ENCODE measurements around the gene CST6. TPM values are rescaled to one million over a fixed set of nuclear protein-coding genes. Genes with fewer than 3 reads are reported as not detected.

CST6 gene
- total and polyA plus RNA-seq, 2 experiments from 2014 or later: 4.2 to 8.3 TPM

DNA sequence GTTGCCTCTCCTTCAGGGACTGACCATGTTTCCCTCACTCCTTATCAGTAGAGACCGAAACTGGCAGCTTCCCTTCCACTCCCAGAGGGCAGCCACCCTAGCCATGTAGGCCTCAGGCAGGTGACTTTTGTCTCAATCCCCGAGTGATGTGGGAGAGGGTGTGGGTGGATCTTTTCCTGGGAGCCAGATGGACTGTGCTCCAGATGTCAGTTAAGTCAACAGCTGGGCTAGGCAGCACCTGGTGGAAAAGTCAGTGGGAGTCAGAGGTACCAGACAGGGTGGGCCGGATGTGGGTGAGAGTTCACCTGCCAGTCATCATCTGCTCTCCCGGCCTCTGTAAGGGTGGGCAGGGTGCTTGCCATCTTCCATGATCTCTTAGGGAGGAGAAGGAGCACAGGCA is 7.6 kb upstream of the CST6 start (continued):
- TF ChIP-seq, protein P1, sequence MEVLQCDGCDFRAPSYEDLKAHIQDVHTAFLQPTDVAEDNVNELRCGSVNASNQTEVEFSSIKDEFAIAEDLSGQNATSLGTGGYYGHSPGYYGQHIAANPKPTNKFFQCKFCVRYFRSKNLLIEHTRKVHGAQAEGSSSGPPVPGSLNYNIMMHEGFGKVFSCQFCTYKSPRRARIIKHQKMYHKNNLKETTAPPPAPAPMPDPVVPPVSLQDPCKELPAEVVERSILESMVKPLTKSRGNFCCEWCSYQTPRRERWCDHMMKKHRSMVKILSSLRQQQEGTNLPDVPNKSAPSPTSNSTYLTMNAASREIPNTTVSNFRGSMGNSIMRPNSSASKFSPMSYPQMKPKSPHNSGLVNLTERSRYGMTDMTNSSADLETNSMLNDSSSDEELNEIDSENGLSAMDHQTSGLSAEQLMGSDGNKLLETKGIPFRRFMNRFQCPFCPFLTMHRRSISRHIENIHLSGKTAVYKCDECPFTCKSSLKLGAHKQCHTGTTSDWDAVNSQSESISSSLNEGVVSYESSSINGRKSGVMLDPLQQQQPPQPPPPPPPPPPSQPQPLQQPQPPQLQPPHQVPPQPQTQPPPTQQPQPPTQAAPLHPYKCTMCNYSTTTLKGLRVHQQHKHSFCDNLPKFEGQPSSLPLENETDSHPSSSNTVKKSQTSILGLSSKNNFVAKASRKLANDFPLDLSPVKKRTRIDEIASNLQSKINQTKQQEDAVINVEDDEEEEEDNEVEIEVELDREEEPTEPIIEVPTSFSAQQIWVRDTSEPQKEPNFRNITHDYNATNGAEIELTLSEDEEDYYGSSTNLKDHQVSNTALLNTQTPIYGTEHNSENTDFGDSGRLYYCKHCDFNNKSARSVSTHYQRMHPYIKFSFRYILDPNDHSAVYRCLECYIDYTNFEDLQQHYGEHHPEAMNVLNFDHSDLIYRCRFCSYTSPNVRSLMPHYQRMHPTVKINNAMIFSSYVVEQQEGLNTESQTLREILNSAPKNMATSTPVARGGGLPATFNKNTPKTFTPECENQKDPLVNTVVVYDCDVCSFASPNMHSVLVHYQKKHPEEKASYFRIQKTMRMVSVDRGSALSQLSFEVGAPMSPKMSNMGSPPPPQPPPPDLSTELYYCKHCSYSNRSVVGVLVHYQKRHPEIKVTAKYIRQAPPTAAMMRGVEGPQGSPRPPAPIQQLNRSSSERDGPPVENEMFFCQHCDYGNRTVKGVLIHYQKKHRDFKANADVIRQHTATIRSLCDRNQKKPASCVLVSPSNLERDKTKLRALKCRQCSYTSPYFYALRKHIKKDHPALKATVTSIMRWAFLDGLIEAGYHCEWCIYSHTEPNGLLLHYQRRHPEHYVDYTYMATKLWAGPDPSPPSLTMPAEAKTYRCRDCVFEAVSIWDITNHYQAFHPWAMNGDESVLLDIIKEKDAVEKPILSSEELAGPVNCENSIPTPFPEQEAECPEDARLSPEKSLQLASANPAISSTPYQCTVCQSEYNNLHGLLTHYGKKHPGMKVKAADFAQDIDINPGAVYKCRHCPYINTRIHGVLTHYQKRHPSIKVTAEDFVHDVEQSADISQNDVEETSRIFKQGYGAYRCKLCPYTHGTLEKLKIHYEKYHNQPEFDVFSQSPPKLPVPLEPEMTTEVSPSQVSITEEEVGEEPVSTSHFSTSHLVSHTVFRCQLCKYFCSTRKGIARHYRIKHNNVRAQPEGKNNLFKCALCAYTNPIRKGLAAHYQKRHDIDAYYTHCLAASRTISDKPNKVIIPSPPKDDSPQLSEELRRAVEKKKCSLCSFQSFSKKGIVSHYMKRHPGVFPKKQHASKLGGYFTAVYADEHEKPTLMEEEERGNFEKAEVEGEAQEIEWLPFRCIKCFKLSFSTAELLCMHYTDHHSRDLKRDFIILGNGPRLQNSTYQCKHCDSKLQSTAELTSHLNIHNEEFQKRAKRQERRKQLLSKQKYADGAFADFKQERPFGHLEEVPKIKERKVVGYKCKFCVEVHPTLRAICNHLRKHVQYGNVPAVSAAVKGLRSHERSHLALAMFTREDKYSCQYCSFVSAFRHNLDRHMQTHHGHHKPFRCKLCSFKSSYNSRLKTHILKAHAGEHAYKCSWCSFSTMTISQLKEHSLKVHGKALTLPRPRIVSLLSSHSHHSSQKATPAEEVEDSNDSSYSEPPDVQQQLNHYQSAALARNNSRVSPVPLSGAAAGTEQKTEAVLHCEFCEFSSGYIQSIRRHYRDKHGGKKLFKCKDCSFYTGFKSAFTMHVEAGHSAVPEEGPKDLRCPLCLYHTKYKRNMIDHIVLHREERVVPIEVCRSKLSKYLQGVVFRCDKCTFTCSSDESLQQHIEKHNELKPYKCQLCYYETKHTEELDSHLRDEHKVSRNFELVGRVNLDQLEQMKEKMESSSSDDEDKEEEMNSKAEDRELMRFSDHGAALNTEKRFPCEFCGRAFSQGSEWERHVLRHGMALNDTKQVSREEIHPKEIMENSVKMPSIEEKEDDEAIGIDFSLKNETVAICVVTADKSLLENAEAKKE (CRISPR knock-in tag; IDR thresholded peaks at IDR 0.05): no peak
- TF ChIP-seq, protein P2, sequence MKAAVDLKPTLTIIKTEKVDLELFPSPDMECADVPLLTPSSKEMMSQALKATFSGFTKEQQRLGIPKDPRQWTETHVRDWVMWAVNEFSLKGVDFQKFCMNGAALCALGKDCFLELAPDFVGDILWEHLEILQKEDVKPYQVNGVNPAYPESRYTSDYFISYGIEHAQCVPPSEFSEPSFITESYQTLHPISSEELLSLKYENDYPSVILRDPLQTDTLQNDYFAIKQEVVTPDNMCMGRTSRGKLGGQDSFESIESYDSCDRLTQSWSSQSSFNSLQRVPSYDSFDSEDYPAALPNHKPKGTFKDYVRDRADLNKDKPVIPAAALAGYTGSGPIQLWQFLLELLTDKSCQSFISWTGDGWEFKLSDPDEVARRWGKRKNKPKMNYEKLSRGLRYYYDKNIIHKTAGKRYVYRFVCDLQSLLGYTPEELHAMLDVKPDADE (IDR thresholded peaks at IDR 0.05): no peak
- TF ChIP-seq, protein P3, sequence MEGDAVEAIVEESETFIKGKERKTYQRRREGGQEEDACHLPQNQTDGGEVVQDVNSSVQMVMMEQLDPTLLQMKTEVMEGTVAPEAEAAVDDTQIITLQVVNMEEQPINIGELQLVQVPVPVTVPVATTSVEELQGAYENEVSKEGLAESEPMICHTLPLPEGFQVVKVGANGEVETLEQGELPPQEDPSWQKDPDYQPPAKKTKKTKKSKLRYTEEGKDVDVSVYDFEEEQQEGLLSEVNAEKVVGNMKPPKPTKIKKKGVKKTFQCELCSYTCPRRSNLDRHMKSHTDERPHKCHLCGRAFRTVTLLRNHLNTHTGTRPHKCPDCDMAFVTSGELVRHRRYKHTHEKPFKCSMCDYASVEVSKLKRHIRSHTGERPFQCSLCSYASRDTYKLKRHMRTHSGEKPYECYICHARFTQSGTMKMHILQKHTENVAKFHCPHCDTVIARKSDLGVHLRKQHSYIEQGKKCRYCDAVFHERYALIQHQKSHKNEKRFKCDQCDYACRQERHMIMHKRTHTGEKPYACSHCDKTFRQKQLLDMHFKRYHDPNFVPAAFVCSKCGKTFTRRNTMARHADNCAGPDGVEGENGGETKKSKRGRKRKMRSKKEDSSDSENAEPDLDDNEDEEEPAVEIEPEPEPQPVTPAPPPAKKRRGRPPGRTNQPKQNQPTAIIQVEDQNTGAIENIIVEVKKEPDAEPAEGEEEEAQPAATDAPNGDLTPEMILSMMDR (conservative IDR thresholded peaks at IDR 0.05; ENCODE audit: low read depth in 2 of 2): no peak
- TF ChIP-seq CREB1 (CRISPR knock-in tag; IDR thresholded peaks at IDR 0.05; ENCODE audit: low read depth): no peak

DNA sequence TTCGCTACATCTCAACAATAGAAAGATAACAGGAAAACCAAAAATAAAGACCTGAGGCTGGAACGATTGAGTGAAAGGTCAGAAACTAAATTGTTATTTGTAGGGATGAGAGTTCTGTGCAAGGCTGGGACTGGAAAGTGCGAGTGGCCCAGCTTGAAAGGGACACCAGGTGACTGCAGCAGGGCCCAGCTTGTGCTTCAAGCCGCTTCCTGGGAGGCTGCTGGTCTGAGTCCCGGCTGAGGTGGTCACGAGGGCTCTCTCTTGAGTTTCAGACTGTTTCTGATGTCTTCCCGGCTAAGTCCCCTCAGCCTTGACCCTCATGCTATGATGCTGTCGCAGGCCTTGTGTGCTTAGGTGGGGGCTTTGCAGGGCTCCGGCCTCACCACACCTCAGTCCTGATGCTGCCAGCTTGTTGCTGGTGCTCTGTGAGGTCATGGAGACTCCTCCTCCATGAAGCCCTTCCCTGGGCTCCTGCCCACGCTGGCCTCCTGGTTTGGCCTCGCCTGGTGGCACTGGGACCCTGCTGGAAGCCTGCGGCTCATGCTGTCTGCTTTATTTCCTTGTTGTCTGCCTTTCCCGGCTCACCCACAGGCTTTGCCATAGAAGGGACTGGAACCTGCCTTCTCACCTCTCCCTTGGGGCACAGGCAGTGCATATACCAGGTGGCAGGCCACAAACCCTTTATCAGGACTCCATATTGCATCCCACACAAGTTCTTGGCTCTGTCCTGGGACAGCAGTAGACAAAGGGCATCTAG is 5.5 kb upstream of the CST6 start:
- Histone ChIP-seq H3K4me2 (no peak overlapping the region), H3K4me3 (no peak overlapping the region), H3K36me3 (ENCODE audit: insufficient read depth) (peaks cover 7% of the 10 kb centered on the region; the same call in 1 of the 2 replicates), H3K9me2 (ENCODE audit: insufficient read depth) (no peaks in the 10 kb centered on the region), H3F3A (replicated peaks; ENCODE audit: low read depth) (peaks cover 19% of the 10 kb centered on the region; the same call in 1 of the 2 replicates), H3K27ac (ENCODE audit: low read depth) (no peak overlapping the region), H3K79me2 (replicated peaks; ENCODE audit: insufficient read depth) (peaks cover 23% of the 10 kb centered on the region), H2AFZ (no peak overlapping the region), H3K27me3 (ENCODE audit: insufficient read depth) (peaks cover 7% of the 10 kb centered on the region), H3K4me1 (ENCODE audit: insufficient read depth) (peaks cover 14% of the 10 kb centered on the region; the same call in 1 of the 2 replicates), H4K20me1 (replicated peaks; ENCODE audit: insufficient read depth) (peaks cover 7% of the 10 kb centered on the region; the same call in 1 of the 2 replicates)
- DNase-seq (ENCODE audit: low spot score) (no peak), ATAC-seq (no peak)
- peaks cover 22% of the 10 kb centered on the region for H3K27me3 Mint-ChIP-seq (ENCODE audit: insufficient read depth, low read depth, poor library complexity)
- no peaks in the 10 kb centered on the region for H3K9me3 Mint-ChIP-seq
- H3K36me3 Mint-ChIP-seq (ENCODE audit: low read depth): peaks cover 35% of the 10 kb centered on the region
- H3K4me1 Mint-ChIP-seq: peaks cover 22% of the 10 kb centered on the region
- peak overlapping the region; percentile 81 for H3K27ac Mint-ChIP-seq
- no peak overlapping the region; the same call in 2 of the 3 replicates for H3K4me3 Mint-ChIP-seq
- TF ChIP-seq, protein P4, sequence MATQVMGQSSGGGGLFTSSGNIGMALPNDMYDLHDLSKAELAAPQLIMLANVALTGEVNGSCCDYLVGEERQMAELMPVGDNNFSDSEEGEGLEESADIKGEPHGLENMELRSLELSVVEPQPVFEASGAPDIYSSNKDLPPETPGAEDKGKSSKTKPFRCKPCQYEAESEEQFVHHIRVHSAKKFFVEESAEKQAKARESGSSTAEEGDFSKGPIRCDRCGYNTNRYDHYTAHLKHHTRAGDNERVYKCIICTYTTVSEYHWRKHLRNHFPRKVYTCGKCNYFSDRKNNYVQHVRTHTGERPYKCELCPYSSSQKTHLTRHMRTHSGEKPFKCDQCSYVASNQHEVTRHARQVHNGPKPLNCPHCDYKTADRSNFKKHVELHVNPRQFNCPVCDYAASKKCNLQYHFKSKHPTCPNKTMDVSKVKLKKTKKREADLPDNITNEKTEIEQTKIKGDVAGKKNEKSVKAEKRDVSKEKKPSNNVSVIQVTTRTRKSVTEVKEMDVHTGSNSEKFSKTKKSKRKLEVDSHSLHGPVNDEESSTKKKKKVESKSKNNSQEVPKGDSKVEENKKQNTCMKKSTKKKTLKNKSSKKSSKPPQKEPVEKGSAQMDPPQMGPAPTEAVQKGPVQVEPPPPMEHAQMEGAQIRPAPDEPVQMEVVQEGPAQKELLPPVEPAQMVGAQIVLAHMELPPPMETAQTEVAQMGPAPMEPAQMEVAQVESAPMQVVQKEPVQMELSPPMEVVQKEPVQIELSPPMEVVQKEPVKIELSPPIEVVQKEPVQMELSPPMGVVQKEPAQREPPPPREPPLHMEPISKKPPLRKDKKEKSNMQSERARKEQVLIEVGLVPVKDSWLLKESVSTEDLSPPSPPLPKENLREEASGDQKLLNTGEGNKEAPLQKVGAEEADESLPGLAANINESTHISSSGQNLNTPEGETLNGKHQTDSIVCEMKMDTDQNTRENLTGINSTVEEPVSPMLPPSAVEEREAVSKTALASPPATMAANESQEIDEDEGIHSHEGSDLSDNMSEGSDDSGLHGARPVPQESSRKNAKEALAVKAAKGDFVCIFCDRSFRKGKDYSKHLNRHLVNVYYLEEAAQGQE (IDR thresholded peaks at IDR 0.05; ENCODE audit: unreplicated experiment): no peak
- TF ChIP-seq STAT1 (IDR thresholded peaks at IDR 0.05; ENCODE audit: unreplicated experiment) (no peak), POLR2AphosphoS5 (IDR thresholded peaks at IDR 0.05; ENCODE audit: low read depth) (no peak), EZH2 (IDR thresholded peaks at IDR 0.05; ENCODE audit: low read depth, unreplicated experiment) (no peak)
- TF ChIP-seq, protein P3 (conservative IDR thresholded peaks at IDR 0.05; ENCODE audit: low read depth in 2 of 2): no peak
